ENCODE data around the gene WDR82. TPM values are rescaled to one million over a fixed set of nuclear protein-coding genes. Genes with fewer than 3 reads are reported as not detected.

Gene WDR82
- total and polyA plus RNA-seq, 10 of the 15 experiments (the other 5 are each of a cell fraction or from before 2014, with no cell fraction given): 10.1 to 82.4 (median 48.7) TPM

DNA sequence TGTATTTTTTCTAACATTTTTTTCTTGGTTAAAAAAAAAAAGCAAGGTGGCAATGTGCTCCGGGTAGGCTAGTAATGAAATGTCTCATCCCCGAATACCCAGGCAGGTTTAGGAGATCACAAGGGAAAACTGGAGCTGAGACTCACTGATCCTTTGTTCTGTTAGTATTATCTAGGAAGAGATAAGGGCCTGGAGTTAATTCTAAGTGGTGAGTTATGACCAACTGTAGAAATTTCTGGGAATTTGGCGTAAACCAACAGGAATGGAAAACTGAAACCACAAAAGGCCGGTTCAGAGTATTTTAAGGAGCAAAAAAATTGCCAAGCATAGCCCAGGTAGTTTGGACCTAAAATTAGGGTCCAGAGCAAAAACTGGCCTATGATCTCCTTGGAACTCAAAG, 20.5 kb downstream of the WDR82 start:
- in situ Hi-C loops (cut with MboI) (no loop called here), intact Hi-C loops (cut with micrococcal nuclease; ENCODE audit: unreplicated experiment) (no loop called here)
- H3K9me3 ChIP-seq (replicated peaks; ENCODE audit: control insufficient read depth, insufficient read depth, low read length): no peaks in the 10 kb centered on the region
- H3K27ac ChIP-seq (ENCODE audit: control insufficient read depth, insufficient read depth): no peak overlapping the region
- ATAC-seq (no peak), FAIRE-seq (no peak), DNase-seq (ENCODE audit: low read depth, low spot score) (no peak)
- H4K20me1 ChIP-seq (ENCODE audit: control insufficient read depth, insufficient read depth): no peaks in the 10 kb centered on the region
- no peak overlapping the region for H3K9ac ChIP-seq (ENCODE audit: control insufficient read depth, insufficient read depth, low read length)
- ChIA-PET SMC1A (ENCODE audit: uncharacterized antibody, unreplicated experiment) (interaction anchor here (1.9 kb wide), 1 partner anchor 7 kb away, joined by 5 read pairs; no protein-coding TSS in a partner anchor), RAD21 (ENCODE audit: unreplicated experiment) (no interaction called here), POLR2A (no interaction called here), CTCF (interaction anchor here (1.0 kb wide), 1 partner anchor 14 kb away, joined by 5 read pairs; no protein-coding TSS in a partner anchor)
- H3K4me2 ChIP-seq (ENCODE audit: control insufficient read depth, insufficient read depth): no peak overlapping the region
- peaks cover 19% of the 10 kb centered on the region for H3K4me1 ChIP-seq (ENCODE audit: control insufficient read depth, insufficient read depth, low read length)
- H3K4me3 ChIP-seq: no peak overlapping the region
- BruUV-seq (replicated peaks): no TSS peak
- H3K79me2 ChIP-seq (ENCODE audit: control insufficient read depth, insufficient read depth, low read length): peaks cover 5% of the 10 kb centered on the region
- 64% methylated on average over 4 of the region's 4 CpGs for WGBS (ENCODE audit: insufficient coverage, insufficient replicate concordance, low lambda C conversion rate, missing lambda C conversion rate)
- no peaks in the 10 kb centered on the region for H3K27me3 ChIP-seq (replicated peaks in 1 of 2; ENCODE audit: control insufficient read depth in 2 of 2, insufficient read depth in 2 of 2, low read length in 1 of 2)
- no peak overlapping the region for H2AFZ ChIP-seq (ENCODE audit: control insufficient read depth, low read depth, low read length)
- TF ChIP-seq, protein P1, sequence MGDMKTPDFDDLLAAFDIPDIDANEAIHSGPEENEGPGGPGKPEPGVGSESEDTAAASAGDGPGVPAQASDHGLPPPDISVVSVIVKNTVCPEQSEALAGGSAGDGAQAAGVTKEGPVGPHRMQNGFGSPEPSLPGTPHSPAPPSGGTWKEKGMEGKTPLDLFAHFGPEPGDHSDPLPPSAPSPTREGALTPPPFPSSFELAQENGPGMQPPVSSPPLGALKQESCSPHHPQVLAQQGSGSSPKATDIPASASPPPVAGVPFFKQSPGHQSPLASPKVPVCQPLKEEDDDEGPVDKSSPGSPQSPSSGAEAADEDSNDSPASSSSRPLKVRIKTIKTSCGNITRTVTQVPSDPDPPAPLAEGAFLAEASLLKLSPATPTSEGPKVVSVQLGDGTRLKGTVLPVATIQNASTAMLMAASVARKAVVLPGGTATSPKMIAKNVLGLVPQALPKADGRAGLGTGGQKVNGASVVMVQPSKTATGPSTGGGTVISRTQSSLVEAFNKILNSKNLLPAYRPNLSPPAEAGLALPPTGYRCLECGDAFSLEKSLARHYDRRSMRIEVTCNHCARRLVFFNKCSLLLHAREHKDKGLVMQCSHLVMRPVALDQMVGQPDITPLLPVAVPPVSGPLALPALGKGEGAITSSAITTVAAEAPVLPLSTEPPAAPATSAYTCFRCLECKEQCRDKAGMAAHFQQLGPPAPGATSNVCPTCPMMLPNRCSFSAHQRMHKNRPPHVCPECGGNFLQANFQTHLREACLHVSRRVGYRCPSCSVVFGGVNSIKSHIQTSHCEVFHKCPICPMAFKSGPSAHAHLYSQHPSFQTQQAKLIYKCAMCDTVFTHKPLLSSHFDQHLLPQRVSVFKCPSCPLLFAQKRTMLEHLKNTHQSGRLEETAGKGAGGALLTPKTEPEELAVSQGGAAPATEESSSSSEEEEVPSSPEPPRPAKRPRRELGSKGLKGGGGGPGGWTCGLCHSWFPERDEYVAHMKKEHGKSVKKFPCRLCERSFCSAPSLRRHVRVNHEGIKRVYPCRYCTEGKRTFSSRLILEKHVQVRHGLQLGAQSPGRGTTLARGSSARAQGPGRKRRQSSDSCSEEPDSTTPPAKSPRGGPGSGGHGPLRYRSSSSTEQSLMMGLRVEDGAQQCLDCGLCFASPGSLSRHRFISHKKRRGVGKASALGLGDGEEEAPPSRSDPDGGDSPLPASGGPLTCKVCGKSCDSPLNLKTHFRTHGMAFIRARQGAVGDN (IDR thresholded peaks at IDR 0.05): no peak
- TF ChIP-seq, protein P2, sequence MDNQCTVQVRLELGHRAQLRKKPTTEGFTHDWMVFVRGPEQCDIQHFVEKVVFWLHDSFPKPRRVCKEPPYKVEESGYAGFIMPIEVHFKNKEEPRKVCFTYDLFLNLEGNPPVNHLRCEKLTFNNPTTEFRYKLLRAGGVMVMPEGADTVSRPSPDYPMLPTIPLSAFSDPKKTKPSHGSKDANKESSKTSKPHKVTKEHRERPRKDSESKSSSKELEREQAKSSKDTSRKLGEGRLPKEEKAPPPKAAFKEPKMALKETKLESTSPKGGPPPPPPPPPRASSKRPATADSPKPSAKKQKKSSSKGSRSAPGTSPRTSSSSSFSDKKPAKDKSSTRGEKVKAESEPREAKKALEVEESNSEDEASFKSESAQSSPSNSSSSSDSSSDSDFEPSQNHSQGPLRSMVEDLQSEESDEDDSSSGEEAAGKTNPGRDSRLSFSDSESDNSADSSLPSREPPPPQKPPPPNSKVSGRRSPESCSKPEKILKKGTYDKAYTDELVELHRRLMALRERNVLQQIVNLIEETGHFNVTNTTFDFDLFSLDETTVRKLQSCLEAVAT (IDR thresholded peaks at IDR 0.05): no peak
- TF ChIP-seq IRF4 (IDR thresholded peaks at IDR 0.05; ENCODE audit: low read depth, low read length) (no peak), STAT1 (conservative IDR thresholded peaks at IDR 0.05) (no peak), RFX5 (IDR thresholded peaks at IDR 0.05; ENCODE audit: low read depth, low read length) (no peak), RCOR1 (conservative IDR thresholded peaks at IDR 0.05; ENCODE audit: low read depth, low read length) (no peak), JUNB (IDR thresholded peaks at IDR 0.05) (no peak), KAT2A (conservative IDR thresholded peaks at IDR 0.05; ENCODE audit: control insufficient read depth, low read depth, low read length) (no peak), POLR2AphosphoS5 (IDR thresholded peaks at IDR 0.05; ENCODE audit: low read length) (no peak)
- TF ChIP-seq, protein P3, sequence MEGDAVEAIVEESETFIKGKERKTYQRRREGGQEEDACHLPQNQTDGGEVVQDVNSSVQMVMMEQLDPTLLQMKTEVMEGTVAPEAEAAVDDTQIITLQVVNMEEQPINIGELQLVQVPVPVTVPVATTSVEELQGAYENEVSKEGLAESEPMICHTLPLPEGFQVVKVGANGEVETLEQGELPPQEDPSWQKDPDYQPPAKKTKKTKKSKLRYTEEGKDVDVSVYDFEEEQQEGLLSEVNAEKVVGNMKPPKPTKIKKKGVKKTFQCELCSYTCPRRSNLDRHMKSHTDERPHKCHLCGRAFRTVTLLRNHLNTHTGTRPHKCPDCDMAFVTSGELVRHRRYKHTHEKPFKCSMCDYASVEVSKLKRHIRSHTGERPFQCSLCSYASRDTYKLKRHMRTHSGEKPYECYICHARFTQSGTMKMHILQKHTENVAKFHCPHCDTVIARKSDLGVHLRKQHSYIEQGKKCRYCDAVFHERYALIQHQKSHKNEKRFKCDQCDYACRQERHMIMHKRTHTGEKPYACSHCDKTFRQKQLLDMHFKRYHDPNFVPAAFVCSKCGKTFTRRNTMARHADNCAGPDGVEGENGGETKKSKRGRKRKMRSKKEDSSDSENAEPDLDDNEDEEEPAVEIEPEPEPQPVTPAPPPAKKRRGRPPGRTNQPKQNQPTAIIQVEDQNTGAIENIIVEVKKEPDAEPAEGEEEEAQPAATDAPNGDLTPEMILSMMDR (IDR thresholded peaks at IDR 0.05 in 2 of 3, conservative IDR thresholded peaks at IDR 0.05 in 1 of 3; ENCODE audit: control insufficient read depth in 2 of 3, extremely low read depth in 1 of 3, insufficient read depth in 1 of 3, low read depth in 3 of 3, low read length in 3 of 3): no peak
- H3K36me3 ChIP-seq (ENCODE audit: control insufficient read depth in 2 of 2, insufficient read depth in 2 of 2, low read length in 1 of 2): peaks cover 32 to 48% of the 10 kb centered on the region in 2 experiments
